HS-27A (cell line): ENCODE results near the gene PSAPL1.

Experiments used
- DNase-seq: peaks from one replicate; pipeline ENCODE4 v3.0.0-alpha.2; 2012; ENCODE audit warnings: low read depth, missing footprints

PSAPL1 gene

DNA sequence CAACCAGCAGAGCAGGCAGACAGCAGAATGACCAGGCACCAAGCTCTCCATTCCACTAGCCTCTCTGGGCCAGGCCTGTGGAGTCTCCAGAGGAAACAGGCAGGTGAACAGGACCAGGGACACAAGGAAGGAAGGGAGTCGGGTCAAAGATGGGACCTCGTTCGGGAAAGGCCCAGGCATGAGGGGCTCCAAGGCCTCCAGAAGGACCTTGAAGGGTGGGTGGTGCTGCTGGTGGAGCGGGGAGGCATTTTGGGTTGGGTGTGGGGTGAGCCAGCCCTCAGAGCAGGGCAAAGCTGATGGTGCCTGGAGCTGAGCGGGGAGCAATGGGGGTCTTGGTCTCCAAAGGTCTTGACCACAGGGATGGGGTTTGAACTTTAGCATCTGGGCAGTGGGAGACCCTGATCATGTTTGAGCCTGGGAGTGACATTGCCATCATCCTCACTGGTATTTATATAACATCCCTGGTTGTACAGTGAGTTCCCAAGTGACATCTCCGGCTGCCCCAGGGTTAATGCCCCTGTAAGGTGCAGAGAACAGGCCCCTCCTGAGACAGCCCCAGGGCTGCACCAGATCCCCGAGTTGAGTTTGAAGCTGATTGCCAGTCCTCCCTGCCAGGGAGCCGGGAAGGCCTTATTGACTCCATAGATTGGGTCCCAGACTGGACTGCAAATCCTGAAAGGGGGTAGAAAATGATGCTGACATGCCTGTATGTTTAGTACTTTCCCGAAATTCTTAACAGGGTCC, 52.7 kb downstream of the PSAPL1 start:
- no peak for DNase-seq

DNA sequence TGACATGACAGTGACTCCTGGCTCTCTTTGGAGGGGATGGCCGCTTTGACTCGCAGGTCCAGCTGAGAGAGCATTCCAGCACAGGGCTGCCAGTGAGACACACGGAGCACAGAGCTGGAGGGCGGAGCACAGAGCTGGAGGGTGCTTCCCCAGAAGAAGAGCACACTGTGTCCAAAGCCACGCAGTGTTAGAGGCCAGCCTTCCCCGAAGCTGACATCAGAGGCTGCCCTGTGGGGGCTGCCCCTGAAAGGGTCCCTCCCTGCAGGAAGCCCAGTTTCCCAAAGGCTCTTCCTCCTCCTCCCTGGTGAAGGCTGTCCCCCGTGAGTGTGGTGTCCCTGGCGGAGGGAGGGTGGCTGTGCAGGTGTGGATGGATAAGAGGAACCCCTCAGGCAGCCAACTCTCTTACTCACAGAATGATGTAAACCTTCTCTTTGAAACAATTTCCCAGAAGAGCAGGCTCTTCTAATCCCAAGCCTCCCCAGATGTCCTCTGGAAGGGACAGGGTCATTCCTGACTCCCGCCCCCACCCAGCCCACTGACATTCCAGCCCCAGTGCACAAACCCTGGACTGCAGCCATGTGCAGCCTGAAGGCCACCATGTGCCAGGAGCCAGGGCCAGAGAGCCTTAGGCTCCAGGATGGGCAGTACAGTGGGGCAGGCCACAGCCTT, 53.4 kb downstream of the PSAPL1 start:
- no peak for DNase-seq
